HCT116 (cell line): ENCODE results near the gene NAALADL2. TPM values are rescaled to one million over a fixed set of nuclear protein-coding genes. Genes with fewer than 3 reads are reported as not detected.

Experiments
- ATAC-seq: fragments of 200-7000 bp; cut with Tn5 transposase; 2 replicates; pipeline ENCODE4 v1.9.1; 2020; ENCODE audit warnings: mild to moderate bottlenecking, moderate library complexity
- BruUV-seq: library from RNA; stranded (reverse); fragments of 400-500 nt; replicated peaks from 2 replicates; lab custom pipeline; 2021; lab: Mats Ljungman, UMichigan
- CTCF ChIA-PET: fragments of 300-600 bp; sonication (Branson Sonifier 250); formaldehyde crosslinking; loops from one replicate; lab custom pipeline; 2021; ENCODE audit warnings: antibody characterized with exemption; lab: Charles Lee
- POLR2A ChIA-PET: fragments of 300-600, 350-600 bp; sonication (Branson Sonifier 250); formaldehyde crosslinking; loops from one replicate; lab custom pipeline; 2021; ENCODE audit warnings: antibody characterized with exemption; lab: Charles Lee
- RAD21 ChIA-PET, 2 experiments: fragments of 300-600 bp; sonication (Branson Sonifier 250); formaldehyde crosslinking; loops; one replicate each; lab custom pipeline; 2023; ENCODE audit warnings: low total read pairs in 2 of 2; ENCODE audit not compliant: uncharacterized antibody in 2 of 2, unreplicated experiment in 2 of 2, low non-redundant PET in 1 of 2; lab: Charles Lee
- DNase-seq: peaks from one replicate; pipeline ENCODE4 v3.0.0-alpha.2; 2010; ENCODE audit warnings: low read depth, low spot score
- H2AFZ ChIP-seq: fragments of 200-600 bp; shearing (Covaris generic), sonication (generic); 2 replicates; pipeline ENCODE4 v1.6.1; 2017; ENCODE audit warnings: low read depth, mixed run types, mixed read lengths, antibody characterized with exemption, low read length; ENCODE audit not compliant: poor library complexity, severe bottlenecking
- H3K27ac ChIP-seq: 2 replicates; pipeline ENCODE4 v1.5.1; 2012; ENCODE audit warnings: low read depth, low read length
- H3K27me3 ChIP-seq: fragments of 200-600 bp; sonication (generic); 2 replicates; pipeline ENCODE4 v1.6.1; 2016; ENCODE audit warnings: mixed run types, low read length, mixed read lengths; ENCODE audit not compliant: insufficient read depth
- H3K36me3 ChIP-seq, 2 experiments: fragments of 200-500 bp in 1 of 2; fragments of 200-600 bp in 1 of 2; sonication (Bioruptor generic) in 1 of 2; sonication (generic) in 1 of 2; 2 replicates each; pipeline versions ENCODE4 v1.5.1 to v1.6.1; 2014 to 2016; ENCODE audit warnings: low read length in 2 of 2, inconsistent platforms in 1 of 2, mixed read lengths in 1 of 2, mixed run types in 1 of 2; ENCODE audit not compliant: insufficient read depth in 2 of 2, control insufficient read depth in 1 of 2
- H3K4me1 ChIP-seq, 2 experiments: fragments of 200-600 bp in 1 of 2; sonication (generic) in 1 of 2; 2 replicates each; pipeline versions ENCODE4 v1.5.1 to v1.6.1; 2012 to 2017; ENCODE audit warnings: low read length in 2 of 2, inconsistent platforms in 1 of 2, mild to moderate bottlenecking in 1 of 2, mixed read lengths in 1 of 2, mixed run types in 1 of 2, moderate library complexity in 1 of 2; ENCODE audit not compliant: insufficient read depth in 2 of 2, control insufficient read depth in 1 of 2
- H3K4me2 ChIP-seq: fragments of 200-600 bp; sonication (generic); 2 replicates; pipeline ENCODE4 v1.6.1; 2017; ENCODE audit warnings: mixed run types, low read length, mixed read lengths
- H3K4me3 ChIP-seq, 2 experiments: fragments of 200-600 bp in 1 of 2; sonication (generic) in 1 of 2; replicated peaks in 1 of 2; 2 replicates each; pipeline ENCODE4 v1.5.1; 2011 to 2016; ENCODE audit warnings: low read length in 2 of 2, control low read depth in 1 of 2, low read depth in 1 of 2, mild to moderate bottlenecking in 1 of 2, mixed read lengths in 1 of 2, mixed run types in 1 of 2
- H3K79me2 ChIP-seq: fragments of 200-600 bp; sonication (generic); 2 replicates; pipeline ENCODE4 v1.6.1; 2017; ENCODE audit warnings: mild to moderate bottlenecking, mixed run types, low read length, moderate library complexity, mixed read lengths; ENCODE audit not compliant: insufficient read depth
- H3K9ac ChIP-seq: fragments of 200-600 bp; sonication (generic); 2 replicates; pipeline ENCODE4 v1.6.1; 2016; ENCODE audit warnings: low read length, mixed read lengths
- H3K9me2 ChIP-seq: fragments of 200-600 bp; sonication (generic), shearing (Covaris generic); 2 replicates; pipeline ENCODE4 v1.6.1; 2017; ENCODE audit warnings: mixed run types, mild to moderate bottlenecking, moderate library complexity; ENCODE audit not compliant: insufficient read depth
- H3K9me3 ChIP-seq, 2 experiments: fragments of 200-500 bp in 1 of 2; fragments of 200-600 bp in 1 of 2; sonication (Bioruptor generic) in 1 of 2; sonication (generic) in 1 of 2; 2 replicates each; pipeline ENCODE4 v1.6.1; 2014 to 2017; ENCODE audit warnings: low read length in 2 of 2, mixed read lengths in 2 of 2, inconsistent platforms in 1 of 2, low read depth in 1 of 2, mild to moderate bottlenecking in 1 of 2, mixed run types in 1 of 2, moderate library complexity in 1 of 2; ENCODE audit not compliant: control insufficient read depth in 1 of 2, insufficient read depth in 1 of 2
- H4K20me1 ChIP-seq: fragments of 200-600 bp; sonication (generic), shearing (Covaris generic); 2 replicates; pipeline ENCODE4 v1.6.1; 2017; ENCODE audit warnings: mixed run types, mild to moderate bottlenecking, moderate library complexity; ENCODE audit not compliant: insufficient read depth
- CBX3 ChIP-seq: IDR thresholded peaks from 2 replicates; pipeline ENCODE4 v1.6.1; 2012; ENCODE audit warnings: low read depth
- CEBPB ChIP-seq: IDR thresholded peaks from 2 replicates; pipeline ENCODE4 v1.6.1; 2012; ENCODE audit warnings: low read depth
- CTCF ChIP-seq, 3 experiments: fragments of 200-600 bp in 1 of 3; sonication (generic) in 1 of 3; IDR thresholded peaks in 2 of 3; conservative IDR thresholded peaks in 1 of 3; 2 replicates each; pipeline ENCODE4 v1.5.1; 2012 to 2017; ENCODE audit warnings: low read depth in 2 of 3, low read length in 2 of 3, antibody characterized with exemption in 1 of 3, borderline replicate concordance in 1 of 3, control low read depth in 1 of 3, mild to moderate bottlenecking in 1 of 3, mixed read lengths in 1 of 3, mixed run types in 1 of 3, moderate library complexity in 1 of 3; ENCODE audit not compliant: insufficient read depth in 1 of 3
- EGR1 ChIP-seq: IDR thresholded peaks from 2 replicates; pipeline ENCODE4 v1.6.1; 2012; ENCODE audit warnings: low read depth
- ELF1 ChIP-seq: IDR thresholded peaks from 2 replicates; pipeline ENCODE4 v1.6.1; 2012; ENCODE audit warnings: low read depth, borderline replicate concordance
- FOSL1 ChIP-seq: IDR thresholded peaks from 2 replicates; pipeline ENCODE4 v1.6.1; 2012; ENCODE audit warnings: low read depth
- JUND ChIP-seq: IDR thresholded peaks from 2 replicates; pipeline ENCODE4 v1.6.1; 2012
- POLR2A ChIP-seq: IDR thresholded peaks from 2 replicates; pipeline ENCODE4 v1.7.0; 2011; ENCODE audit warnings: borderline replicate concordance; ENCODE audit not compliant: insufficient read depth, insufficient read length; ENCODE audit errors: extremely low read depth
- POLR2AphosphoS5 ChIP-seq: IDR thresholded peaks from 2 replicates; pipeline ENCODE4 v1.6.1; 2011; ENCODE audit warnings: mild to moderate bottlenecking, low read depth, low read length, moderate library complexity
- RAD21 ChIP-seq: IDR thresholded peaks from 2 replicates; pipeline ENCODE4 v1.6.1; 2012; ENCODE audit warnings: low read depth, mild to moderate bottlenecking
- REST ChIP-seq: IDR thresholded peaks from 2 replicates; pipeline ENCODE4 v1.6.1; 2012; ENCODE audit warnings: low read depth
- SIN3A ChIP-seq: IDR thresholded peaks from 2 replicates; pipeline ENCODE4 v1.6.1; 2012; ENCODE audit warnings: low read depth
- SP1 ChIP-seq: IDR thresholded peaks from 2 replicates; pipeline ENCODE4 v1.6.1; 2012; ENCODE audit warnings: low read depth
- SRF ChIP-seq: IDR thresholded peaks from 2 replicates; pipeline ENCODE4 v1.6.1; 2012; ENCODE audit warnings: low read depth
- TCF7L2 ChIP-seq: IDR thresholded peaks from 2 replicates; pipeline ENCODE4 v1.7.0; 2011; ENCODE audit warnings: borderline replicate concordance, inconsistent platforms; ENCODE audit not compliant: insufficient read depth, insufficient read length; ENCODE audit errors: extremely low read depth
- YY1 ChIP-seq: IDR thresholded peaks from 2 replicates; pipeline ENCODE4 v1.6.1; 2011; ENCODE audit warnings: low read length, low read depth, moderate library complexity, mild to moderate bottlenecking; ENCODE audit not compliant: insufficient replicate concordance; ENCODE audit errors: extremely low read depth
- ZBTB33 ChIP-seq: IDR thresholded peaks from 2 replicates; pipeline ENCODE4 v1.6.1; 2011; ENCODE audit warnings: mild to moderate bottlenecking, low read length, moderate library complexity; ENCODE audit not compliant: insufficient replicate concordance; ENCODE audit errors: extremely low read depth
- ZFX ChIP-seq: fragments of 450-650 bp; IDR thresholded peaks from 2 replicates; pipeline ENCODE4 v1.6.1; 2017
- intact Hi-C: fragments of 100-400 bp; cut with micrococcal nuclease; formaldehyde crosslinking; loops from 2 replicates; pipeline ENCODE4 v1.10.0; 2022
- total RNA-seq: library from RNA; stranded (reverse); gene quantifications from one replicate; pipeline ENCODE4 v1.2.1, GENCODE V29; 2021; ENCODE audit not compliant: unreplicated experiment
- TF ChIP-seq, protein P1 (sequence below): IDR thresholded peaks from 2 replicates; pipeline ENCODE4 v1.6.1; 2012

Gene NAALADL2
- total RNA-seq, 1 experiment from 2014 or later = 2.9 TPM

- no peaks in the 10 kb centered on the region for H3K36me3 ChIP-seq
- no peak overlapping the region for H3K4me3 ChIP-seq
- RAD21 ChIA-PET = no interaction called here
- H3K4me2 ChIP-seq = no peak overlapping the region
- no TSS peak for BruUV-seq
- intact Hi-C loops = no loop called here
- TF ChIP-seq SP1 = no peak
- TF ChIP-seq ELF1 = no peak
- no peak for TF ChIP-seq CTCF (IDR thresholded peaks at IDR 0.05 in 2 of 3, conservative IDR thresholded peaks at IDR 0.05 in 1 of 3; ENCODE audit: borderline replicate concordance in 1 of 3, insufficient read depth in 1 of 3, low read depth in 2 of 3, low read length in 2 of 3)
- no peak for TF ChIP-seq RAD21
- TF ChIP-seq JUND = no peak
- TF ChIP-seq, protein P1, sequence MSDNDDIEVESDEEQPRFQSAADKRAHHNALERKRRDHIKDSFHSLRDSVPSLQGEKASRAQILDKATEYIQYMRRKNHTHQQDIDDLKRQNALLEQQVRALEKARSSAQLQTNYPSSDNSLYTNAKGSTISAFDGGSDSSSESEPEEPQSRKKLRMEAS = no peak
- no peak for TF ChIP-seq CBX3
- TF ChIP-seq ZBTB33 = no peak
- no peak for TF ChIP-seq POLR2A
- no peak for TF ChIP-seq SRF
- no peak for TF ChIP-seq EGR1
- no peak for TF ChIP-seq SIN3A
- no peak for TF ChIP-seq POLR2AphosphoS5
- TF ChIP-seq FOSL1 = no peak
- TF ChIP-seq CEBPB = no peak
- no peak for TF ChIP-seq TCF7L2
- no peak for TF ChIP-seq ZFX
- TF ChIP-seq REST = no peak
- no peak for TF ChIP-seq YY1
- POLR2A ChIA-PET = no interaction called here
- no peaks in the 10 kb centered on the region for H3K4me1 ChIP-seq
- H3K9me2 ChIP-seq = no peaks in the 10 kb centered on the region
- H3K79me2 ChIP-seq = no peaks in the 10 kb centered on the region
- DNase-seq = no peak
- H3K27me3 ChIP-seq = no peaks in the 10 kb centered on the region
- H4K20me1 ChIP-seq = no peaks in the 10 kb centered on the region
- ATAC-seq = no peak
- H3K9ac ChIP-seq = no peak overlapping the region
- H3K9me3 ChIP-seq = no peaks in the 10 kb centered on the region
- CTCF ChIA-PET = no interaction called here
- no peak overlapping the region for H2AFZ ChIP-seq
- H3K27ac ChIP-seq = no peak overlapping the region
Observed at GRCh38 chr3:175805825-175806224, 946.7 kb downstream of the NAALADL2 start.
